ENCODE measurements around the gene RNU1-3. TPM values are rescaled to one million over a fixed set of nuclear protein-coding genes. Genes with fewer than 3 reads are reported as not detected.
"Not testable (repeated sequence)": the region's sequence is repeated elsewhere in the genome, so short reads cannot be mapped to it uniquely, and the experiment has no call there.

The RNU1-3 gene
- total RNA-seq, 5 donors from 2014 or later (not counting 1 experiment from before 2014, with no cell fraction given), result 2,148 to 4,743 (median 3,650) TPM

- H3K4me3 ChIP-seq (ENCODE audit: control insufficient read depth in 1 of 2, extremely low read depth in 1 of 2, low read length in 1 of 2); H3K27me3 Mint-ChIP-seq; H3K36me3 Mint-ChIP-seq; CTCF ChIA-PET; H3K27ac Mint-ChIP-seq; H3K27me3 ChIP-seq (replicated peaks in 1 of 2; ENCODE audit: control insufficient read depth in 2 of 2, extremely low read depth in 1 of 2, insufficient read depth in 2 of 2, low read length in 1 of 2); H3K4me3 Mint-ChIP-seq; H3K9me3 ChIP-seq; ATAC-seq (replicated peaks in 1 of 4); H3K4me1 Mint-ChIP-seq; H3K9me3 Mint-ChIP-seq; POLR2A ChIA-PET; H3K27ac ChIP-seq (ENCODE audit: low read length): not testable (repeated sequence)
- 87% methylated on average over 10 of the region's 11 CpGs for WGBS (ENCODE audit: insufficient coverage)
- Histone ChIP-seq H3K4me1 (ENCODE audit: control insufficient read depth in 1 of 2, extremely low read depth in 1 of 2, insufficient read depth in 2 of 2, low read length in 2 of 2) (peaks cover 6 to 44% of the 10 kb centered on the region in 2 experiments), H3K36me3 (ENCODE audit: control insufficient read depth in 2 of 2, extremely low read depth in 1 of 2, insufficient read depth in 1 of 2, low read length in 1 of 2) (peaks cover 16 to 34% of the 10 kb centered on the region in 2 donors)
- peak in 8 of 35 experiments; percentile 0 to 32 (median 4) for DNase-seq
Measured at GRCh38 chr1:16639091-16640031, 27.4 kb downstream of the RNU1-3 start.

- H3K27me3 ChIP-seq (replicated peaks in 1 of 2; ENCODE audit: control insufficient read depth in 2 of 2, extremely low read depth in 1 of 2, insufficient read depth in 2 of 2, low read length in 1 of 2); H3K27me3 Mint-ChIP-seq; H3K4me1 Mint-ChIP-seq; H3K4me3 ChIP-seq (ENCODE audit: control insufficient read depth in 1 of 2, extremely low read depth in 1 of 2, low read length in 1 of 2); H3K4me3 Mint-ChIP-seq; CTCF ChIA-PET; H3K27ac Mint-ChIP-seq; H3K9me3 ChIP-seq; ATAC-seq (replicated peaks in 1 of 4); H3K27ac ChIP-seq (ENCODE audit: low read length); H3K9me3 Mint-ChIP-seq: not testable (repeated sequence)
- Histone ChIP-seq H3K36me3 (ENCODE audit: control insufficient read depth in 2 of 2, extremely low read depth in 1 of 2, insufficient read depth in 1 of 2, low read length in 1 of 2) (peaks cover 25 to 46% of the 10 kb centered on the region in 2 donors), H3K4me1 (ENCODE audit: control insufficient read depth in 1 of 2, extremely low read depth in 1 of 2, insufficient read depth in 2 of 2, low read length in 2 of 2) (peaks cover 0 to 32% of the 10 kb centered on the region in 2 experiments)
- POLR2A ChIA-PET, result interaction anchor here in 1 of 2 donors (0.7 kb wide), 1 partner anchor 255 kb away, joined by 4 read pairs; no protein-coding TSS in a partner anchor
- WGBS (ENCODE audit: insufficient coverage), result 99% methylated on average over 4 of the region's 6 CpGs
- peaks cover 15% of the 10 kb centered on the region for H3K36me3 Mint-ChIP-seq
- DNase-seq, result peak in 6 of 35 experiments; percentile 1 to 34 (median 4)
Measured at GRCh38 chr1:16637941-16638778, 28.6 kb downstream of the RNU1-3 start.

GRCh38 chr1:16636551-16637195 lies 30.1 kb downstream of the RNU1-3 start:
- DNase-seq, result peak in 6 of 35 experiments; percentile 0 to 24 (median 4)
- CTCF ChIA-PET, result interaction anchor here in 1 of 2 donors (0.7 kb wide), 1 partner anchor 82 kb away, joined by 9 read pairs; no protein-coding TSS in a partner anchor

GRCh38 chr1:16635959-16636358 lies 30.8 kb downstream of the RNU1-3 start:
- whole genome bisulfite sequencing (ENCODE audit: insufficient coverage), result over 99% methylated on average over 4 of the region's 5 CpGs
- Histone ChIP-seq H3K4me1 (ENCODE audit: control insufficient read depth in 1 of 2, extremely low read depth in 1 of 2, insufficient read depth in 2 of 2, low read length in 2 of 2) (peaks cover 0 to 21% of the 10 kb centered on the region in 2 experiments), H3K36me3 (ENCODE audit: control insufficient read depth in 2 of 2, extremely low read depth in 1 of 2, insufficient read depth in 1 of 2, low read length in 1 of 2) (peaks cover 36 to 68% of the 10 kb centered on the region in 2 donors)
- H3K27me3 Mint-ChIP-seq; ATAC-seq (replicated peaks in 1 of 4); POLR2A ChIA-PET; H3K4me3 Mint-ChIP-seq; H3K4me1 Mint-ChIP-seq; H3K27me3 ChIP-seq (replicated peaks in 1 of 2; ENCODE audit: control insufficient read depth in 2 of 2, extremely low read depth in 1 of 2, insufficient read depth in 2 of 2, low read length in 1 of 2); H3K9me3 ChIP-seq; H3K27ac Mint-ChIP-seq; H3K27ac ChIP-seq (ENCODE audit: low read length); H3K9me3 Mint-ChIP-seq; H3K4me3 ChIP-seq (ENCODE audit: control insufficient read depth in 1 of 2, extremely low read depth in 1 of 2, low read length in 1 of 2); CTCF ChIA-PET: not testable (repeated sequence)
- H3K36me3 Mint-ChIP-seq, result peaks cover 35% of the 10 kb centered on the region
- DNase-seq, result peak in 5 of 35 experiments; percentile 0 to 24 (median 5)

More at GRCh38 chr1:16636551-16637195, 30.1 kb downstream of the RNU1-3 start:
- Histone ChIP-seq H3K4me1 (ENCODE audit: control insufficient read depth in 1 of 2, extremely low read depth in 1 of 2, insufficient read depth in 2 of 2, low read length in 2 of 2) (peaks cover 0 to 21% of the 10 kb centered on the region in 2 experiments), H3K36me3 (ENCODE audit: control insufficient read depth in 2 of 2, extremely low read depth in 1 of 2, insufficient read depth in 1 of 2, low read length in 1 of 2) (peaks cover 33 to 61% of the 10 kb centered on the region in 2 donors)
- POLR2A ChIA-PET; ATAC-seq (replicated peaks in 1 of 4); H3K4me3 Mint-ChIP-seq; H3K4me3 ChIP-seq (ENCODE audit: control insufficient read depth in 1 of 2, extremely low read depth in 1 of 2, low read length in 1 of 2); H3K4me1 Mint-ChIP-seq; H3K27ac ChIP-seq (ENCODE audit: low read length); H3K27ac Mint-ChIP-seq; H3K27me3 Mint-ChIP-seq; H3K27me3 ChIP-seq (replicated peaks in 1 of 2; ENCODE audit: control insufficient read depth in 2 of 2, extremely low read depth in 1 of 2, insufficient read depth in 2 of 2, low read length in 1 of 2); H3K9me3 ChIP-seq; H3K9me3 Mint-ChIP-seq: not testable (repeated sequence)
- 85% methylated on average over 10 of the region's 10 CpGs for WGBS (ENCODE audit: insufficient coverage)
- H3K36me3 Mint-ChIP-seq, result peaks cover 29% of the 10 kb centered on the region

- POLR2A ChIA-PET; H3K4me1 Mint-ChIP-seq; CTCF ChIA-PET; H3K27me3 ChIP-seq (replicated peaks in 1 of 2; ENCODE audit: control insufficient read depth in 2 of 2, extremely low read depth in 1 of 2, insufficient read depth in 2 of 2, low read length in 1 of 2); H3K27ac ChIP-seq (ENCODE audit: low read length); H3K27ac Mint-ChIP-seq; H3K9me3 ChIP-seq; H3K4me3 ChIP-seq (ENCODE audit: control insufficient read depth in 1 of 2, extremely low read depth in 1 of 2, low read length in 1 of 2); H3K27me3 Mint-ChIP-seq; H3K9me3 Mint-ChIP-seq; H3K4me3 Mint-ChIP-seq; ATAC-seq (replicated peaks in 1 of 4): not testable (repeated sequence)
- peaks cover 52 to 84% of the 10 kb centered on the region in 2 donors for H3K36me3 ChIP-seq (ENCODE audit: control insufficient read depth in 2 of 2, extremely low read depth in 1 of 2, insufficient read depth in 1 of 2, low read length in 1 of 2)
- peaks cover 0 to 15% of the 10 kb centered on the region in 2 experiments for H3K4me1 ChIP-seq (ENCODE audit: control insufficient read depth in 1 of 2, extremely low read depth in 1 of 2, insufficient read depth in 2 of 2, low read length in 2 of 2)
- WGBS (ENCODE audit: insufficient coverage), result 78% methylated on average over 2 of the region's 6 CpGs
- peak in 4 of 35 experiments; percentile 0 to 29 (median 9) for DNase-seq
- H3K36me3 Mint-ChIP-seq, result peaks cover 48% of the 10 kb centered on the region
Measured at GRCh38 chr1:16633540-16634282, 33.0 kb downstream of the RNU1-3 start.

All from T-cell (primary cell).